ENCODE measurements around the gene TXNDC15.
"Not testable (repeated sequence)": the region's sequence is repeated elsewhere in the genome, so short reads cannot be mapped to it uniquely, and the experiment has no call there.

TXNDC15 gene

DNA sequence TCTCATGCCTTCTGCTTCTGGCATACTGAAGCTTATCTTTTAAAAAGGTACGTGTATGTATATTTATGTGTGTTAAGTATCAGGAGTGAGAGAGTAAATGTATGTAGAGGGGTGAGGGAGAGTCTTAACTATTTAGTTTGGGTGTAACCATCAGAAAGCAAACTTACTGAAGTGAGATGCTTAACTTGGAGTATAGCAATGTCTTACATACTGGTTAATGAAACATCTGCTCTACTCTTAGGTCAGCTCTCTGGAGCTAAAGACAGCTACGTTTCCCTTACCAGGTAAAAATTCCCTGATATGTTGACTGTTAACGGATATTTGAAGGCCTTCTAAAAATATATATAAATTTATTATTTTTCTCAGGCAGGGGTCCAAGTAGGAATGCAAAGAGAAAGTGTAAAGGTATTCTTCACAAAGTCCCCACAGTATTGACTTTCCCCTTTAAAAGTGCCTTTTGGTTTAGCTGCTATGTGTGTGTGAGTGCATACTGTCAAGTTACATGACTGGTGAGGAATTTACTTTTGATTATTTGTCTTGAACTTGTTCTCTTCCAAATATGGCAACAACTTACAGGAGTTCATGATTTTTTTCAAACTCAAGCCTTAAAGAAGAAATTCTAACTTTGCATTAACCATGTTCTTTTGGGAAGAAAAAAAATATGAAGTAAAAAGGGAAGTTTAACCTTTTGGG is 40.7 kb upstream of the TXNDC15 start:
- Histone ChIP-seq H3K4me2 (ENCODE audit: low read depth, low read length, poor library complexity, severe bottlenecking) (no peak overlapping the region), H3K9ac (ENCODE audit: low read depth, low read length, poor library complexity, severe bottlenecking) (no peak overlapping the region), H3K4me1 (ENCODE audit: insufficient read depth, low read length, poor library complexity, severe bottlenecking) (no peaks in the 10 kb centered on the region), H3K79me2 (ENCODE audit: insufficient read depth, low read length) (no peaks in the 10 kb centered on the region), H3K4me3 (ENCODE audit: low read length, poor library complexity, severe bottlenecking) (no peak overlapping the region), H3K9me2 (replicated peaks; ENCODE audit: low read depth, low read length) (no peaks in the 10 kb centered on the region), H3K27me3 (ENCODE audit: insufficient read depth, low read length, poor library complexity, severe bottlenecking) (no peaks in the 10 kb centered on the region), H3F3A (ENCODE audit: low read depth) (no peaks in the 10 kb centered on the region), H2AFZ (ENCODE audit: low read length) (no peak overlapping the region), H3K9me3 (ENCODE audit: insufficient read depth, low read depth, low read length) (no peaks in the 10 kb centered on the region), H3K36me3 (ENCODE audit: insufficient read depth, low read length) (peaks cover 6% of the 10 kb centered on the region; the same call in 1 of the 2 replicates), H4K20me1 (ENCODE audit: insufficient read depth, low read length, poor library complexity, severe bottlenecking) (no peaks in the 10 kb centered on the region)
- TF ChIP-seq EZH2phosphoT487 (IDR thresholded peaks at IDR 0.05; ENCODE audit: borderline replicate concordance): no peak
- TF ChIP-seq, protein P1, sequence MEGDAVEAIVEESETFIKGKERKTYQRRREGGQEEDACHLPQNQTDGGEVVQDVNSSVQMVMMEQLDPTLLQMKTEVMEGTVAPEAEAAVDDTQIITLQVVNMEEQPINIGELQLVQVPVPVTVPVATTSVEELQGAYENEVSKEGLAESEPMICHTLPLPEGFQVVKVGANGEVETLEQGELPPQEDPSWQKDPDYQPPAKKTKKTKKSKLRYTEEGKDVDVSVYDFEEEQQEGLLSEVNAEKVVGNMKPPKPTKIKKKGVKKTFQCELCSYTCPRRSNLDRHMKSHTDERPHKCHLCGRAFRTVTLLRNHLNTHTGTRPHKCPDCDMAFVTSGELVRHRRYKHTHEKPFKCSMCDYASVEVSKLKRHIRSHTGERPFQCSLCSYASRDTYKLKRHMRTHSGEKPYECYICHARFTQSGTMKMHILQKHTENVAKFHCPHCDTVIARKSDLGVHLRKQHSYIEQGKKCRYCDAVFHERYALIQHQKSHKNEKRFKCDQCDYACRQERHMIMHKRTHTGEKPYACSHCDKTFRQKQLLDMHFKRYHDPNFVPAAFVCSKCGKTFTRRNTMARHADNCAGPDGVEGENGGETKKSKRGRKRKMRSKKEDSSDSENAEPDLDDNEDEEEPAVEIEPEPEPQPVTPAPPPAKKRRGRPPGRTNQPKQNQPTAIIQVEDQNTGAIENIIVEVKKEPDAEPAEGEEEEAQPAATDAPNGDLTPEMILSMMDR (conservative IDR thresholded peaks at IDR 0.05; ENCODE audit: low read length): no peak

DNA sequence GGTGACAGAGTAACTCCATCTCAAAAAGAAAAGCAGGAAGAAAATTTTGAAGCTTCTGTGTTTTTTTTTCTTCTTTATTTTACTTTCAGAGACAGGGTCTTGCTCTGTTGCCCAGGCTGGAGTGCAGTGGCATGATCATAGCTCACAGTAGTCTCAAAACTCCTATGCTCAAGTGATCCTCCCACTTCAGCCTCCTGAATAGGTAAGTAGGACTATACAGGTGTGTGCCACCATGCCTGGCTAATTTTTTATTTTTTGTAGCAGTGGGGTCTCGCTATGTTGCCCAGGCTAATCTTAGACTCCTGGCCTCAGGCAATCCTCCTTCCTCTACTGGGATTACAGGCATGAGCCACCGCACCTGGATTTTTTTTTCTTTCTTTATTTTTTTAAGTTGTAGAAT is 38.5 kb upstream of the TXNDC15 start:
- Histone ChIP-seq H3K27me3 (ENCODE audit: insufficient read depth, low read length, poor library complexity, severe bottlenecking) (no peaks in the 10 kb centered on the region), H4K20me1 (ENCODE audit: insufficient read depth, low read length, poor library complexity, severe bottlenecking) (no peaks in the 10 kb centered on the region), H2AFZ (ENCODE audit: low read length) (no peak overlapping the region), H3K9ac (ENCODE audit: low read depth, low read length, poor library complexity, severe bottlenecking) (no peak overlapping the region), H3K36me3 (ENCODE audit: insufficient read depth, low read length) (no peaks in the 10 kb centered on the region), H3F3A (ENCODE audit: low read depth) (no peaks in the 10 kb centered on the region), H3K4me3 (ENCODE audit: low read length, poor library complexity, severe bottlenecking) (no peak overlapping the region), H3K9me3 (ENCODE audit: insufficient read depth, low read depth, low read length) (no peaks in the 10 kb centered on the region), H3K4me2 (ENCODE audit: low read depth, low read length, poor library complexity, severe bottlenecking) (no peak overlapping the region), H3K4me1 (ENCODE audit: insufficient read depth, low read length, poor library complexity, severe bottlenecking) (no peaks in the 10 kb centered on the region), H3K9me2 (replicated peaks; ENCODE audit: low read depth, low read length) (no peaks in the 10 kb centered on the region), H3K79me2 (ENCODE audit: insufficient read depth, low read length) (no peaks in the 10 kb centered on the region)
- TF ChIP-seq, protein P1 (conservative IDR thresholded peaks at IDR 0.05; ENCODE audit: low read length): no peak
- TF ChIP-seq EZH2phosphoT487 (IDR thresholded peaks at IDR 0.05; ENCODE audit: borderline replicate concordance): no peak

DNA sequence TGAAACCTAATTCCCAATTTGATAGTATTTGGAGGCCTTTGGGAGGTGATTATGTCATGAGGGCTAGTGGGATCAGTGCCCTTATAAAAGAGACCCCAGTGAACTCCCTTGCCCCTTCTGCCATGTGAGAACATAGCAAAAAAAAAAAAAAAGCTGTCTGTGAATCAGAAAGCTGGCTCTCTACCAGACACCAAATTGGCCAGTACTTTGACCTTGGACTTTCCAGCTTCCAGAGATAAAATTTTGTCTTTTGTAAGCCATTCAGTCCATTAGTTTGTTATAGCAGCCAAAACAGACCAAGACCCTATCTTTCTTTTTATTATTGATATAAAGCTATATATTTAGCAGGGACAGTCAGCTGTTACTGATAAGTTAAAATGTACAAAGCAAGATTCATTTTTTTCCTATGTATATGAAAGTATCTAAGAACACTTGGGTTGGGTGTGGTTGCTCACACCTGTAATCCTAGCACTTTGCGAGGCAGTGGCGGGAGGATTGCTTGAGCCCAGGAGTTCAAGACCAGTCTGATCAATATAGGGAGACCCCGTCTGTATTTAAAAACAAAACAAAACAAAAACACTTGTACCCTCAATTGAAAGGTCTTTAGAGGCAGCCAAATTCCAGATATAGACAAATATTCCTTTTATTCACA is 36.5 kb upstream of the TXNDC15 start:
- no peaks in the 10 kb centered on the region for H3K9me3 ChIP-seq (ENCODE audit: insufficient read depth, low read depth, low read length)
- H3K79me2 ChIP-seq (ENCODE audit: insufficient read depth, low read length): no peaks in the 10 kb centered on the region
- no peak overlapping the region for H2AFZ ChIP-seq (ENCODE audit: low read length)
- no peaks in the 10 kb centered on the region for H3K27me3 ChIP-seq (ENCODE audit: insufficient read depth, low read length, poor library complexity, severe bottlenecking)
- no peak for TF ChIP-seq EZH2phosphoT487 (IDR thresholded peaks at IDR 0.05; ENCODE audit: borderline replicate concordance)
- TF ChIP-seq, protein P1 (conservative IDR thresholded peaks at IDR 0.05; ENCODE audit: low read length): no peak
- no peaks in the 10 kb centered on the region for H3K9me2 ChIP-seq (replicated peaks; ENCODE audit: low read depth, low read length)
- H4K20me1 ChIP-seq (ENCODE audit: insufficient read depth, low read length, poor library complexity, severe bottlenecking): no peaks in the 10 kb centered on the region
- H3K36me3 ChIP-seq (ENCODE audit: insufficient read depth, low read length): no peaks in the 10 kb centered on the region
- no peaks in the 10 kb centered on the region for H3F3A ChIP-seq (ENCODE audit: low read depth)
- H3K4me1 ChIP-seq (ENCODE audit: insufficient read depth, low read length, poor library complexity, severe bottlenecking): no peaks in the 10 kb centered on the region
- H3K9ac ChIP-seq (ENCODE audit: low read depth, low read length, poor library complexity, severe bottlenecking): no peak overlapping the region
- H3K4me2 ChIP-seq (ENCODE audit: low read depth, low read length, poor library complexity, severe bottlenecking): no peak overlapping the region
- H3K4me3 ChIP-seq (ENCODE audit: low read length, poor library complexity, severe bottlenecking): no peak overlapping the region

DNA sequence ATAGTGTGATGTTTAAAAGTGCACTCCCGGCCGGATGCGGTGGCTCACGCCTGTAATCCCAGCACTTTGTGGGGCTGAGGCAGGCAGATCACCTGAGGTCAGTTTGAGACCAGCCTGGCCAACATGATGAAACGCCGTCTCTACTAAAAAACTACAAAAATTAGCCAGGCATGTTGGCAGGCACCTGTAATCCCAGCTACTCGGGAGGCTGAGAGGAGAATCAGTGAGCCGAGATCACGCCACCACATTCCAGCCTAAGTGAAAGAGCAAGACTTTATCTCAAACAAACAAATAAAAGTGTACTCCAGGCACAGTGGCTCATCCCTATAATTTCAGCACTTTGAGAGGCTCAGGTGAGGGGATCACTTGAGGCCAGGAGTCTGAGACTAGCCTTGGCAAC is 35.8 kb upstream of the TXNDC15 start:
- H2AFZ ChIP-seq (ENCODE audit: low read length); H4K20me1 ChIP-seq (ENCODE audit: insufficient read depth, low read length, poor library complexity, severe bottlenecking); H3K79me2 ChIP-seq (ENCODE audit: insufficient read depth, low read length); H3K4me3 ChIP-seq (ENCODE audit: low read length, poor library complexity, severe bottlenecking); H3K9me3 ChIP-seq (ENCODE audit: insufficient read depth, low read depth, low read length); H3K36me3 ChIP-seq (ENCODE audit: insufficient read depth, low read length); H3F3A ChIP-seq (ENCODE audit: low read depth); H3K9ac ChIP-seq (ENCODE audit: low read depth, low read length, poor library complexity, severe bottlenecking); H3K27me3 ChIP-seq (ENCODE audit: insufficient read depth, low read length, poor library complexity, severe bottlenecking); H3K9me2 ChIP-seq (replicated peaks; ENCODE audit: low read depth, low read length); H3K4me2 ChIP-seq (ENCODE audit: low read depth, low read length, poor library complexity, severe bottlenecking); H3K4me1 ChIP-seq (ENCODE audit: insufficient read depth, low read length, poor library complexity, severe bottlenecking): not testable (repeated sequence)

Data from Loucy (cell line).